ENCODE data around the gene SGSH.

Gene SGSH

DNA sequence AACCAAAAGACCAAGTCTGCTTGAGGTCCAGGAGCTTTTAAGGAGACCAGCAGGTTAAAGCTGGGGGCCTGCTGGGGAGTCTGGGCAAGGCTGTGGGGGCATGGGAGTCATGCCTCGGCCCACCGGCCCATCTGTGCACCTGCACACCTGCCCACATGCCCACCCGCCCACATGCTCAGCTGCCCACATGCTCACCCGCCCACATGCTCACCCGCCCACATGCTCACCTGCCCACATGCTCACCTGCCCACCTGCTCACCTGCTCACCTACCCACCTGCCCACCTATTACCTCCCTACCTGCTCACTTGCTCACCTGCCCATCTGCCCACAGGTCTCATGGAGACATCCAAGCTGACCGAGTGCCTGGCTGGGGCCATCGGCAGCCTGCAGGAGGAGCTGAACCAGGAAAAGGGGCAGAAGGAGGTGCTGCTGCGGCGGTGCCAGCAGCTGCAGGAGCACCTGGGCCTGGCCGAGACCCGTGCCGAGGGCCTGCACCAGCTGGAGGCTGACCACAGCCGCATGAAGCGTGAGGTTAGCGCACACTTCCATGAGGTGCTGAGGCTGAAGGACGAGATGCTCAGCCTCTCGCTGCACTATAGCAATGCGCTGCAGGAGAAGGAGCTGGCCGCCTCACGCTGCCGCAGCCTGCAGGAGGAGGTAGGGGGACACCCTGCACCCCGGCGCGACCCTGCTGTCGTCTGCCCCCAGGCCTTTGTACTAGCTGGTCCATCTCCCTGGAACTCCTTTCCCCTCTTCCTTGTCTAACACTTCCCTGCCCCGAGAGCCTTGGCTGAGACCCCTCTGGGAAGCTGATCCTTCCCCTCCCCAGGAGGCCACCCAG, 36.3 kb downstream of the SGSH start:
- no peak for DNase-seq (ENCODE audit: low read depth)

DNA sequence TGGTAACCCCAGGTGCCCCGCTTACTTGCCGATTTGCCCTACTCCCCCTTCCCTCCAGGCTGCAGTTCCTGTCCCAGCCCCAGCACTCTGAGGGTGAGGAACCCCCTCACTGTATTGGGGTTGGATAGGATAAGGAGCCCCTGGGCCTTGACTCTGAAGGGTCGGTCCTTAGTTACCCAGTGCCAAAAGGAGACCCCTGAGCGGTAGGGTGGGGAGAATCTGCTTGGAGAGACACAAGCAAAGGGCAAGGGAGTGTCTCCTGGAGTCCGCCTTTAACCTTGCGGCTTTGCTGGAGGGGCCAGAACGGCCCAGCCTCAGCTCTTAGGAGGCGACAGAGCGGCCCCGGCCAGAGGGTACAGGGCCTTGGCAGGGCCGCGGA, 37.3 kb downstream of the SGSH start:
- no peak for DNase-seq (ENCODE audit: low read depth)

DNA sequence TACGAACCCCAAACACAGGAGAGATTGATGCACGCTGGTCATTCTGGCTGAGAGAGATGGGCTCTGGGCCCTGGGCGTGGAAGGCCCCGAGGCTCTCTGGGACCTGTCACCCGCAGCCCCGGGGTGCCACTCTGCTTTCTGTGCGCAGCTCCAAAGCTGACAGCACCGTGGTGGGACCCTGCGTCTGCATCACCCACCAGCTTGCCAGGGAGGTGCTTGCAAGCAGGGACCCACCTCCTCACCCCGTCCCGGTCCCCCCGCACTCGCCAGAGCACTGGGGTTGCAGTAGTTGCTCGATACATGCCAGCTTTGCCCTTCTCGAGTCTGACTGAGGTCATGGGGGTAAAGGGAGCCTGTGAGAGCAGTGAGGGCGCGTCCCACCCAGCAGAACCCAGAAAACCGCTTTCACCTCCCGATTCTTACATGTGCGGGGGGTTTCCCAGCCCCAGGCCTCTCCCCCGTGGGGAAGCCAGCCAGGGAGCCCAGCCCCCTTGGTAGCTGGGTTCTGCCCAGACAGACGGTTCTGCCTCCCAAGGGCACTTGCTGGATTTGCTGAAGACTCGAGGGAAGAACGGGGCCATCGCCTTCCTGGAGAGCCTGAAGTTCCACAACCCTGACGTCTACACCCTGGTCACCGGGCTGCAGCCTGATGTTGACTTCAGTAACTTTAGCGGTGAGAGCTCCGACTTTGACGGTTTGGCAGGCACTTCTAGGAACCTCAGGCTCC, 37.9 kb downstream of the SGSH start:
- DNase-seq (ENCODE audit: low read depth), result no peak

DNA sequence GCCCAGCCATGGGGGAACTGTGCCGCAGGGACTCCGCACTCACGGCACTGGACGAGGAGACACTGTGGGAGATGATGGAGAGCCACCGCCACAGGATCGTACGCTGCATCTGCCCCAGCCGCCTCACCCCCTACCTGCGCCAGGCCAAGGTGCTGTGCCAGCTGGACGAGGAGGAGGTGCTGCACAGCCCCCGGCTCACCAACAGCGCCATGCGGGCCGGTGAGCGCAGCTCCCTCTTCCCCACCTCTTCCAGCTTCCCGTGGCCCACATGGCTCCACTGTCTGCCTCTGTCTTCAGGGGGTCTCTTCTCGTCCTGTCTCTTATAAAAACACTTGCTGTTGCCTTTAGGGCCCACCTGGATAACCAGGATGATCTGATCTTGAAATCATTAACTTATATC, 38.7 kb downstream of the SGSH start:
- no peak for DNase-seq (ENCODE audit: low read depth)

DNA sequence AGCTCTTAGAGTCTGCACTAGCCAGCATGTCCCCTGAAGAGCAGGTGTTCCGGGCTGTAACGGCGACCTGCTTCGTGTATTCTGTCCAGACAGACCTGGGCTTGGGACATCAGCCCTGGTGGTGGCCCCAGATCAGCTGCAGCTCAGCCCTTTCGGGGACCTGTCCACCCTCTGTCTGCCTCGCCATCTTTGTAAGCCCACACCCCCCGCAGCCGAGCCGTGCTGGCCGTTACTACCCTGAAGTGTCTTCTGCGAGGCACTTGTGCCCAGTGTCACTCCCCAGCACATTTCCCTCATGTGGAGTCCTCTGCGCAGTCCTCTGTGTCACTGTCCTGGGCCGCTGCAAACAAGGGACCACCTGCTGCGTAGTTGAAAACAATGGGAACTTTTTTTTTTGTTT, 39.9 kb downstream of the SGSH start:
- DNase-seq (ENCODE audit: low read depth), result no peak

DNA sequence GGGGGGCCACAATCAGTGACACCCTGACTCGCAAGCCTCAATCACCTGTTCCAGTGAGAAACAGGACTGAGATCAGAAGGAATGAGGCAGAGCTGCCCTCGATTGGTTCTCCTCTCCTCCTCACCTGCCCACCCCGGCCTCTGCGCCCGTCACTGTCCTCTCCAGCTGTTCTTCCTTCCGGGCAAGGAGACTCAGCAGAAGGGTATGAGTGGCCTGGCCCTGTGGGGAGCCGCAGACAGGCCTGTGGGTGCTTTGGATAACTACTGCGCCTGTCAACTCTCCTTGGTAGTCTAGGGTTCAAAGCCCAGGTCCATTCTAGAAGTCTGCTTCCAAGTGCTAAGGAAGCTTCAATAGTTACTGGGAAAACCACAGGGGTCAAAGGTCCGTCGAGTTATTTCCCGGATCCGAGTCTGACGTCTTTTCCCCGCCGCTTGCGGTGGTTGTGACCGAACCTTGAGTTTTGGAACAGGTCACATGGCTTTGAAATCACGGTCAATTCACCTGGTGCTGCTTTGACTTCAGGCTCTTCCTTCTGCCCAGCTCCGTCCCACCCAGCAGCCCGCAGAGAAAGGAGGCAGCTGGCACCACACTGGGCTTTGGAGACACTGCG, 42.0 kb downstream of the SGSH start:
- no peak for DNase-seq (ENCODE audit: low read depth)

DNA sequence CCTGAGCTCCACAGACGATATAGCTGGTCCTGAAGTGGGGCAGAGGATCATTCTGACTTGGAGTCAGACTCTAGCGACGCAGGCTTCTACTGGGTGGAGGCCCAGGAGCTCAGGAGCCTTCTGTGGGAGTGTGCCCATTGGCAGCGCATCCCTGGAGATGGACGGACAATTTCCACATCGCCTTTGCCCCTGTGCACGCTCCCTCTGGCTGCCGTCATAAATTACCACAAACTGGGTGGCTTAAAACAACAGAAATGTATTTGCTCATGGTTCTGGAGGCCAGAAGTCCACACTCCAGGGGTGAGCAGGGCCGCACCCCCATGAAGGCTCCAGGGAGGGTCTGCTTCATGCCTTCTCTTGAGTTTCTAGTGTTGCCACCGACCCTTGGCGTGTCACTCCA, 43.4 kb downstream of the SGSH start:
- no peak for DNase-seq (ENCODE audit: low read depth)

DNA sequence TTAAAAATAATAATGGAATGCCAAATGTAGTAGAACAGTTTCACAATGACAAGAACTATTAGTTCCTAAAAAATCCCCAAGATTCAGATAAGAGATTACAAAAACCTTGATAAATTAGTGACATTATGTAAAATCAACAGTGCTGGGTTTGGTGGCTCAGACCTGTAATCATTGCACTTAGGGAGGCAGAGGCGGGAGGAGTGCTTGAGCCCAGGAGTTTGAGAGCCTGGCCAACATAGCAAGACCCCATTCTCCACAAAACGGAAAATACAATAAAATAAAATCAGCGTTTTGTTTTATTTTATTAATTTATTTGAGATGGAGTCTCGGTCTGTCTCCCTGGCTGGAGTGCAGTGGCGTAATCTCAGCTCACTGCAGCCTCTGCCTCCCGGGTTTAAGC, 46.2 kb downstream of the SGSH start:
- no peak for DNase-seq (ENCODE audit: low read depth)

DNA sequence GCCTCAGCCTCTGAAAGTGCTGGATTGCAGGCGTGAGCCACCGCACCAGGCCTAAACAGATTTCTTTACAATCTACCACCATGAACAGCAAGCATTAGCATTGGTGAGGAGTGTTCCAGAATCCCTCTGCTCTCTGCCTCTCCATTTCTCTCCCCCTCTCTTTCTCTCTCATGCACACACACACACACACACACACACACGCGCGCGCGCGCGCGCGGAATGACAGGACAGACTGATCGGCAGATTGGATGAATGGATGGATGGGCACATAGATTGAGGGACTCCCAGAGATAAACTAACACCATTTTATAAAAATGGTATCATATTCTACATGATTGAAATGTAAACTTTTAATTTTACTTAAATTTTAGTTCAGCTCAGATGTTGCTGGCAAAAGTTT, 47.0 kb downstream of the SGSH start:
- DNase-seq (ENCODE audit: low read depth), result no peak

DNA sequence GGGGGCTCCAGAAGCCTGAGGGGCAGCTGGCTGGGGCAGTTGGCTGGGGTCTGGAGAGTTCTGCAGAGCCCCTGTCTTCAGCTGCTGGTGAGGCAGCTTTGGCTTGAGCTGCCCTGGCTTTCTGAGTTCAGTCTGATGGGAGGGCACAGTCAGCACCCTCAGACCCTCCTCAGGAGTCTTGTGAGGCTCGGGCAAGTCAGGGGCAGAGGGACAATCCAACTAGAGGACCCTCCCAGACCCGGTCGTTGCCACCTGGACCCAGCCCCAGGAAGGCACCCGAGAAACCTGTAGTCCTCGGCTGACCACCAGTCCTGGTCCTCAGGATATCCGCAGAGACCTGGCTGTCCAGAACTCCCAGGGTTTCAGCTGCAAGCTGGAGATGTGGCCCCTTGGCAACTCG, 48.5 kb downstream of the SGSH start:
- no peak for DNase-seq (ENCODE audit: low read depth)

DNA sequence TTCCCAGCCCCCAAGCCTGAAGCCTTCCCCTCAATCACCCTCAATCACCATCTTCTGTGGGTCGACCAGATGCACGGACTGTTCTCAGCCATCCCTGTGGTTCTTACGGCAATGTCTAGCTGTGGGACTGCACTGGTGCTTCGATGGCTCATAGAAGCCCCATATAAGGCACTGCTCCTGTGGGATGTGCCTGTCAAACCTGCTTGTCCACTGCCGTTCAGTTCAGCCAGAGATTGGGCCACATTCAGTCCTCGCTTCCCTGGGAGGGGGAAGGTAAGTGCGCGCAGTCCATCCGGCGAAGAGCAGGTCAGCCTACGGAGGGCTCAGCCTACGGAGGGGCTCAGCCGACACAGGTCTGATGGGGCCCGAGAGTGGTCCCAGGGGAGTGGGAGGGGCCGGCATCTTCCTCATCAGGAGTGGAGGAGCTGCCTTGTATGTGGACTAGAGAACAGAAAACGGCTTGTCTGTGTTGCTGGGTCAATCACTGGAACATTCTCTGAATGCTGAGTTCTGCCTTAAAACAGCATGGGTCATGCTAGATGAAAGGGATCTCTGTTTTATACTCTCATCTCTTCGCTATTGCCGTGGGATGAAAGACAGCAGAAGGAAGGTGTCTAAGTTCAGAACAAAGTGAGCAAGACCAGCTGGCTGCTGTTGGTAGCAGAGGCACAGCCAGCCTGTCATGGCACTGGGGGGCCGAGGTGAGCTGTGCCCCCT, 50.2 kb downstream of the SGSH start, which contains the start of gene CARD14:
TSS of gene CARD14 (plus strand) at position 247 of the 717 bp plus-strand sequence. CDS start 11,409 bp downstream, outside the sequence.
- DNase-seq (ENCODE audit: low read depth), result no peak

DNA sequence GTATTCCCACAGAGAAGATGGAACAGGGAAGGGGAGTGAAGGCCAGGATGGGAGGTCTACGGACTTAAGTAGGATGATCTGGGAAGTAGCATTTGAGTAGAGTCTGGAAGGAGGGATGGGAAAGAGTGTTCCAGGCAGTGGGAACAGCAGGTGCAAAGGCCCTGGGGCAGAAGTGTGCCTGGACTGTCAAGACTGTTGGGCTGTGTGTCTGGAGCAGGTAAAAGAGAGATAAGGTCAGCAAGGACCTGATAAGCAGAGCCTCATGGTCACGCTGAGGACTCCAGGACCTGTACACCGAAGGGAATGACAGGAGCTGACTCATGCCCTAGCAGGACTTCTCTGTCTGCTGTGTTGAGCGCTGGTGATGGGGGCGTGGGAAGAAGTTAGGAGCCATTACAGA, 51.0 kb downstream of the SGSH start:
- DNase-seq (ENCODE audit: low read depth), result no peak

DNA sequence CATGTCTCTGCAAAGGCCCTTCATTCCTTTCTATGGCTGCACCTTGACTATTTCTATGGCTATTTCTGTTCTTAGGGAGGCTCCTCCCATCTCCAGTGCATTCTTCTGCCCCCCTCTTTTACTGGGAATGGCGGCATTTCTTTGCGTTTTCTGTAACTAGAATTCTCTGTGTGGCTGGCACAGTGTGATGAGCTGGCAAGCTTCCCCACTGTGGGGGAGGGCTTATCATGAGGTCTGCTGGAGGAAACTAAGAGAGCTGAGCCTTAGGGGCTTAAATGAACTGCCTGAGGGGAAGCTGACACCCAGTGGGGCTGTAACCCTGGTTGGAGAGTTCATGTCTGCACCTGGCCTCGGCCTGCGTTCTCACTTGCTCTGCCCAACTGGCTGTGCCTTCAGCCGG, 51.8 kb downstream of the SGSH start:
- DNase-seq (ENCODE audit: low read depth), result no peak

DNA sequence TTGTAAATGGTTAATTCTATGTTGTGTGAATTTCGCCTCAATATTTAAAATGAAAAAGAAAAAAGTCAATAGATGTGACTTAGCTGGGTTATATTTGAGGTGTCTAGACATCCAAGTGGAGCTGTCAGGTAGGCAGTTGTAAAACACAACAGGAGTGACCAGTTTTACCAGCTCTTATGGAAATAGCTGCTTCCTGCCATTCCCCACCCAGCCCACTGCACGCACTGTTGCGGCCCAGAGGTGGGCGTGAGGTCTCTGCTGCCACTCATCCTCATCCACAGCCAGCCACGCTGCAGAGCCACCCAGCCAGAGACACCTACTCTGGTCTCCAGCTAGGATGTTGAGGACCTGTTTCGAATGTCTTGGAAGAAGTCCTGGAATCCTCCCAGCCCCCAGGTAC, 53.7 kb downstream of the SGSH start:
- no peak for DNase-seq (ENCODE audit: low read depth)

DNA sequence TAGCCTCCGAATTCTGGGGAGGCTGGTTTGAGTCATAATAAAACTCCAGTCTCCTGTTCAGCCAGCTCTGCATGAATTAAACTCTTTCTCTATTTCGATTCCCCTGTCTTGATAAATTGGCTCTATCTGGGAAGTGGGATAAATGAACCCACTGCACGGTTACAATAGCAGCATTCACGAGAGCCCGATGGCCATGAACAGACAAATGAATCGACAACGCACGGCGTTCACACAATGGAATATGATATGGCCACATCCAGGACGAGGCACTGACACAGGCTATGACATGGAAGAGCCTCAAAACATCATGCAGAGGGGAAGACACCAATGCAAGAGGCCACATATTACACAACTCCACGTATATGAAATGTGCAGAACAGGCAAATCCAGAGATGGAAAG, 55.9 kb downstream of the SGSH start:
- no peak for DNase-seq (ENCODE audit: low read depth)

DNA sequence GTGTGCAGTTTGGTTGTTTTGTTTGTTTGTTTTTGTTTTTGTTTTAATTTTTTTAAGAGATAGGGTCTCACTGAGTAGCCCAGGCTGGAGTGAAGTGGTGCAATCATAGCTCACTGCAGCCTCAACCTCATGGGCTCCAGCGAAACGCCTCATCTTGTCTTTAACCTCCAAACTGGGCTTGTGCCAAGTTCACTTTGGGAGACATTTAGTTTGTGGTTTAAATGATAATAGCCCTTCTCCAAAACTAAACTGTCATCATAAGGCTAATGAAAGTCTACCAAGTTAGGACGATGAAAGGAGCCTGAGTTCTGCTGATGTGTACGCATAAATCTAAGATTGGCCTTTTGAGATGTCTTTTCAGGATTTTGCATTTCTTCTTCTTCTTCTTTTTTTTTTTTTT, 56.8 kb downstream of the SGSH start:
- no peak for DNase-seq (ENCODE audit: low read depth)

DNA sequence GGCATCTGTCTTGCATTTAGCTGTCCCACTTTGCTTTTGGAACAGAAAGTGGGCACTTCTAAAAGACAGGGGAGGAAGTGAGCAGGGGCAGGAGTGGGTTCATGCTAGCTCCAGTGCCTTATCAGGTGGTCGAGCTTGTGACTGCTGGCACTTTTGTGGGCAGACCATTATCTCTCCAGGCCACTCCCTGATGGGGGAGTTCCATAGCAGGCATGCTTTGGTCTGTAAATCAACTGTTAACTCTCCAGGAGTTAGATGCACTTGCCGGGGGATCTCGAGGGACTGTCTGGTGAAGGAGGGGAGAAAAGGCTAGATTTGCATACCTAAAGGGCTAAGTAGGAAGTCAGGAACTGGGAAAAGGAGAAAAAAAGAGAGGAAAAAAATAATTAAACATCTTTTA, 59.6 kb downstream of the SGSH start:
- DNase-seq (ENCODE audit: low read depth), result no peak
